ENCODE measurements around the gene PEDS1.

DNA sequence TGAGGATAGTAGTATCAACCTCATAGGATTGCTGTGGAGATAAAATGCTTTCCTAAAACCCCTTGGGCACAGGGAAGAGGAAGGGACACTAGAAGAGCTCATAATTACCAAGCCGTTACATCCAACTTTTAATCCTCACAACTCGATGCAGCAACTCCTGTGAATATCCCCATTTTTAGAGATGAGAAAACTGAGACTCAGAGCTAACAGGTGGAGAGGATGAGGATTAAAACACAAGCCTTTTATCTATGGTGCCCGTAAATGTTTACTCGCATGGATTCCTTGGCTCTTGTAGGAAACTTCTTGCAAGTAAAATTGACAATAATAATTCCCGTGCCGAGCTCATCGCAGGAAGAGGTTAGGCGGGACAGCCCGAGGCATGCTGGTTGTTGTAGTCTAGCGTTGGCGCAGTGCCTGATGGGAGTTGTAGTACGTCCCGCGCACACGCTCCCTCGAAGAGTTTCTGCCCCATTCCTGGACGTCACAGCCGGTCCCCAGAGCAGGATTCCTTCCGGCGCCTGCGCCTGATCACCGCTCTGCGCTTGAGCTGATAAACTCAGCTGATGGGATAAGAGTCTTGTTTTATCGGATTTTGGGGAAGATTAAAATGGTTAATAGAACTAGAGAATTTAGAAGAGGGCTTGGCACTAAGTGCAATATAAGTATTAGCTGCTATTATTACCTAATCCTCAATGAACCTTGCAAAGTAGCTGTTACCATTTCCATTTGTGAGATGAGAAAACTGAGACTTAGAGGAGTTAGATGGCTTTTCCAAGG, 37.7 kb downstream of the PEDS1 start:
- no peak for TF ChIP-seq CTCF (IDR thresholded peaks at IDR 0.05; ENCODE audit: low read length)
- TF ChIP-seq EZH2 (IDR thresholded peaks at IDR 0.05; ENCODE audit: borderline replicate concordance, low read length) = no peak

Measured in OCI-LY1 (cell line).